HG02981 (cell line): ENCODE data around the gene DGKB.

Experiments
- ATAC-seq: cut with Tn5 transposase; IDR thresholded peaks from one replicate; pipeline ENCODE4 v1.9.1; 2021; ENCODE audit warnings: mild to moderate bottlenecking, moderate library complexity; ENCODE audit not compliant: unreplicated experiment

Gene DGKB

GRCh38 chr7:14407246-14408015 lies 495.1 kb downstream of the DGKB start:
- ATAC-seq, result no peak

- no peak for ATAC-seq
These were observed 499.0 kb downstream of the DGKB start for GRCh38 chr7:14403587-14403986.

- ATAC-seq, result no peak
These were observed 502.3 kb downstream of the DGKB start for GRCh38 chr7:14400271-14400670.

GRCh38 chr7:14398526-14398925 lies 504.0 kb downstream of the DGKB start:
- no peak for ATAC-seq

- no peak for ATAC-seq
These were observed 506.7 kb downstream of the DGKB start for GRCh38 chr7:14395860-14396259.

- ATAC-seq, result no peak
These were observed 507.8 kb downstream of the DGKB start for GRCh38 chr7:14394786-14395185.

GRCh38 chr7:14389595-14389994 lies 513.0 kb downstream of the DGKB start:
- no peak for ATAC-seq

GRCh38 chr7:14389181-14389591 lies 513.4 kb downstream of the DGKB start:
- no peak for ATAC-seq

- ATAC-seq, result no peak
These were observed 517.5 kb downstream of the DGKB start for GRCh38 chr7:14385074-14385473.

- no peak for ATAC-seq
These were observed 520.6 kb downstream of the DGKB start for GRCh38 chr7:14381936-14382335.

- ATAC-seq, result no peak
These were observed 521.2 kb downstream of the DGKB start for GRCh38 chr7:14381306-14381705.

- no peak for ATAC-seq
These were observed 521.7 kb downstream of the DGKB start for GRCh38 chr7:14380881-14381280.

- ATAC-seq, result no peak
These were observed 524.8 kb downstream of the DGKB start for GRCh38 chr7:14377646-14378266.

GRCh38 chr7:14376711-14377110 lies 525.8 kb downstream of the DGKB start:
- ATAC-seq, result no peak

GRCh38 chr7:14375998-14376397 lies 526.6 kb downstream of the DGKB start:
- no peak for ATAC-seq

- no peak for ATAC-seq
These were observed 528.2 kb downstream of the DGKB start for GRCh38 chr7:14374336-14374735.

GRCh38 chr7:14368285-14368684 lies 534.3 kb downstream of the DGKB start:
- no peak for ATAC-seq

GRCh38 chr7:14351167-14351566 lies 551.4 kb downstream of the DGKB start:
- no peak for ATAC-seq

- ATAC-seq, result no peak
These were observed 561.3 kb downstream of the DGKB start for GRCh38 chr7:14341200-14341775.

GRCh38 chr7:14340393-14341074 lies 562.0 kb downstream of the DGKB start:
- no peak for ATAC-seq

GRCh38 chr7:14339861-14340260 lies 562.7 kb downstream of the DGKB start:
- no peak for ATAC-seq

GRCh38 chr7:14336256-14336655 lies 566.3 kb downstream of the DGKB start:
- ATAC-seq, result no peak
